Upper lobe of left lung (tissue), 4 donors: ENCODE data around the gene IL12RB2.

Source experiments
- CTCF ChIP-seq, 6 experiments: fragments of 450-650 bp in 4 of 6; fragments of 200-600 bp in 2 of 6; sonication (generic) in 2 of 6; IDR thresholded peaks; one replicate each; pipeline ENCODE4 v1.5.1; 2016 to 2019; ENCODE audit warnings: antibody characterized with exemption in 6 of 6
- EP300 ChIP-seq, 4 donors: sonication (generic); formaldehyde crosslinking; IDR thresholded peaks; one replicate each; pipeline ENCODE4 v1.5.1; 2017; ENCODE audit warnings: antibody characterized with exemption in 4 of 4, control low read depth in 2 of 4
- POLR2AphosphoS5 ChIP-seq, 2 donors: sonication (generic); formaldehyde crosslinking; IDR thresholded peaks; one replicate each; pipeline ENCODE4 v1.5.1; 2017; ENCODE audit warnings: antibody characterized with exemption in 2 of 2

- TF ChIP-seq EP300 (IDR thresholded peaks at IDR 0.05) (no peak), POLR2AphosphoS5 (IDR thresholded peaks at IDR 0.05) (no peak), CTCF (IDR thresholded peaks at IDR 0.05) (peak; percentile 51 to 67 (median 62))
These were observed 40.2 kb downstream of the IL12RB2 start for GRCh38 chr1:67347688-67348472.
